ENCODE data around the gene TTC39A. TPM values are rescaled to one million over a fixed set of nuclear protein-coding genes. Genes with fewer than 3 reads are reported as not detected.

Gene TTC39A
- total RNA-seq, 1 donor from 2014 or later, result 26.0 TPM

DNA sequence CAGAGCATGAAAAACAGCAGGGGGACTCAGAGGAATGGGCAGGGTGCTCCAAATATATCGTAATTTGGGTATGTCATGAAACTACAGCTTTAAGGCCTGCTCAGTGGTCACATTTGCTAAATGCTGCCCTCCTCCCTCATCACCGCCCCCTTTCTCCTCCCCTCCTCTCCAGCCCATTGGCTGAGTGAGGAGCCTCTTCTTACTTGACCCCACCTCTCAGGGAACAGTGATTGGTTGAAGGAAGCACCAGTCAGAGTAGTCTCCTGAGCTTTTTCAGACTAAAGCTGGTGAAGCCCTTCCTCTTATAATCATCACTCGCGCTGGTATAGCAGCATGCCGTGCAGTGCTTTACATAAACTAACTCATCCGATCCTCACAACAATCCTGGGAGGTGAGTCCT, 10.0 kb upstream of the TTC39A start:
- Mint-ChIP-seq H3K27ac (no peak overlapping the region), H3K36me3 (ENCODE audit: insufficient read depth) (no peaks in the 10 kb centered on the region), H3K9me3 (ENCODE audit: low read depth) (no peaks in the 10 kb centered on the region), H3K4me3 (ENCODE audit: low read depth) (no peak overlapping the region), H3K27me3 (peaks cover 24% of the 10 kb centered on the region), H3K4me1 (ENCODE audit: low read depth) (peaks cover 9% of the 10 kb centered on the region)
- DNase-seq (ENCODE audit: low spot score, unreplicated experiment), result no peak
- TF ChIP-seq, protein P1, sequence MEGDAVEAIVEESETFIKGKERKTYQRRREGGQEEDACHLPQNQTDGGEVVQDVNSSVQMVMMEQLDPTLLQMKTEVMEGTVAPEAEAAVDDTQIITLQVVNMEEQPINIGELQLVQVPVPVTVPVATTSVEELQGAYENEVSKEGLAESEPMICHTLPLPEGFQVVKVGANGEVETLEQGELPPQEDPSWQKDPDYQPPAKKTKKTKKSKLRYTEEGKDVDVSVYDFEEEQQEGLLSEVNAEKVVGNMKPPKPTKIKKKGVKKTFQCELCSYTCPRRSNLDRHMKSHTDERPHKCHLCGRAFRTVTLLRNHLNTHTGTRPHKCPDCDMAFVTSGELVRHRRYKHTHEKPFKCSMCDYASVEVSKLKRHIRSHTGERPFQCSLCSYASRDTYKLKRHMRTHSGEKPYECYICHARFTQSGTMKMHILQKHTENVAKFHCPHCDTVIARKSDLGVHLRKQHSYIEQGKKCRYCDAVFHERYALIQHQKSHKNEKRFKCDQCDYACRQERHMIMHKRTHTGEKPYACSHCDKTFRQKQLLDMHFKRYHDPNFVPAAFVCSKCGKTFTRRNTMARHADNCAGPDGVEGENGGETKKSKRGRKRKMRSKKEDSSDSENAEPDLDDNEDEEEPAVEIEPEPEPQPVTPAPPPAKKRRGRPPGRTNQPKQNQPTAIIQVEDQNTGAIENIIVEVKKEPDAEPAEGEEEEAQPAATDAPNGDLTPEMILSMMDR (IDR thresholded peaks at IDR 0.05; ENCODE audit: unreplicated experiment), result no peak

DNA sequence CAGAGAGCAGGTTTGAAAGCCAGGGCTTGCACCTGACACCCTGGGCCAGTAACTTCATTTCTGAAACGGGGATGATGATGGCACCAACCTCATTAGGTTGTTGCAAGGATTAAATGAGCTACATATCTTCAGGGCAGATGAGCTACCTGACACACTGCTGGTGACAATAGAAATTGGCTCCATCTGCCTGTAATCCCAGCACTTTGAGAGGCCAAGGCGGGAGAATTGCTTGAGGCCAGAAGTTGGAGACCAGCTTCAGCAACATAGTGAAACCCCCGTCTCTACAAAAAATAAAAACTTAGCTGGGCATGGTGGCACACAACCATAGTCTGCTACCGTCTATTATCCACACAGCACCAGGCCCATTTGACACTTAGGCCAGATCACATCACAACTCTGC, 6.3 kb upstream of the TTC39A start:
- H3K27me3 Mint-ChIP-seq, result peaks cover 2% of the 10 kb centered on the region
- DNase-seq (ENCODE audit: low spot score, unreplicated experiment), result no peak
- no peaks in the 10 kb centered on the region for H3K36me3 Mint-ChIP-seq (ENCODE audit: insufficient read depth)
- TF ChIP-seq, protein P1 (IDR thresholded peaks at IDR 0.05; ENCODE audit: unreplicated experiment), result no peak
- no peaks in the 10 kb centered on the region for H3K9me3 Mint-ChIP-seq (ENCODE audit: low read depth)
- H3K4me1 Mint-ChIP-seq (ENCODE audit: low read depth), result peaks cover 11% of the 10 kb centered on the region
- no peak overlapping the region for H3K27ac Mint-ChIP-seq
- H3K4me3 Mint-ChIP-seq (ENCODE audit: low read depth), result no peak overlapping the region

DNA sequence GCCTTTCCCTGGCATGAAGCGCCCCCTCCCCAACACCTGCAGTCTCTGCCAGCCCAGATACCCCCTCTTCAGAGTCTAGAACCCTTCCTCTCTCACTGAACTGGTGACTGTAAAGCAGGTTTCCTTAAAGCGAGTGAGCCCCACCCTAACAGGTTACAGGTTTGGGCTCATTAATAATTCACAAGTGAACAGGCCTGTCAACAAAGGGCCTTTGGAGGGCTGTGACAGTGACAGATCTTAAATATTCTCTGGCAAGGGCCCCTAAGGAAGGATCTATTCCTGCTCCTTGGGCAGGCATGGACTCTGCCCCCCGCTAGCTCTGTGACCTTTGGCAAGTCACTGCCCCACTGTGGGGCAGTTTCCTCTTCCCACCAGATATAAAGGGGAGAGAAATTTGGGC, 5.6 kb upstream of the TTC39A start:
- Mint-ChIP-seq H3K9me3 (ENCODE audit: low read depth) (no peaks in the 10 kb centered on the region), H3K4me3 (ENCODE audit: low read depth) (no peak overlapping the region), H3K36me3 (ENCODE audit: insufficient read depth) (no peaks in the 10 kb centered on the region), H3K27me3 (peaks cover 9% of the 10 kb centered on the region), H3K27ac (no peak overlapping the region), H3K4me1 (ENCODE audit: low read depth) (peaks cover 18% of the 10 kb centered on the region)
- TF ChIP-seq, protein P1 (IDR thresholded peaks at IDR 0.05; ENCODE audit: unreplicated experiment), result no peak
- DNase-seq (ENCODE audit: low spot score, unreplicated experiment), result no peak

DNA sequence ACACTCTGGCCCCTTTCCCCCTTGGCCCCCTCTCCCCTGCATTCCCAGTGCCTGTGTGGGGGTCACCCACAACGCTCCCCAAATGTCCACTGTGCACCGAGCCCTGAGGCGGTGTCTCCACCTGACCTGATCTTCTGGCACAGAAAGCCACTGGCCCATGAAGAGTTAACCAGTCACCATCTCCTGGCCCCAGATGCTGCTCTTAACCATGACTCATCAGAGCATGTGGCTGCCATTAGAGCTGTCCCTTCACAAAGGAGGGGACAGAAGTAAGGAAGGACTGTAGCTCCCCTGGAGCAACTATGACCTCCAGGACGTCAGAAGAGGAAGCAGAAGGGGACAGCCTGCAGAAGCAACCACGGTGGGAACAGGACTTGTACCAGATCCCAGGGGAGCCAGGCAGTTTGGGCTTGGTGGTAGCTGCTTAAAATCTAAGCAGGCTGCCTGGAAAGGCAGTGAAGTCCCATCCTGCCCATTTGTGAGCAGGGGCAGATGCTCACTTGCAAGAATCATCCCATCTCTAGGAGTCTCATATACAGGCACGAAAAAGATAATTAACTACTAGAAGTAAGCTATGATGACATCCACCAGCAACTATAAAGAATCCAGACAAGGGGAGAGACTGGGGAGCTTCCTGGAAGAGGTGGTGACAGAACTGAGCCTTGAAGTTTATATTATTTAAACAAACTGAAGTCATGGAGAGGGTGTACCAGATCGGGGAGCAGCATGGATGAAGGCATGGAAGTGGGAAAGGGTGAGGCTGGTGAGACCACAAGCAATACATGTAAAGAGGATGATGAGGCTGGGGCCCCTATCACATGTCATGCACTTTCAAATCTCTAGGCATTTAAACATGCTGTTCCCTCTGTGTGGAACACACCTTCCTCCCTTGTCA, 1.1 kb upstream of the TTC39A start:
- H3K4me3 Mint-ChIP-seq (ENCODE audit: low read depth), result peak overlapping the region; percentile 84

More for the DNA sequence above, 1.1 kb upstream of the TTC39A start:
- no peak for DNase-seq (ENCODE audit: low spot score, unreplicated experiment)
- TF ChIP-seq, protein P1 (IDR thresholded peaks at IDR 0.05; ENCODE audit: unreplicated experiment), result no peak
- Mint-ChIP-seq H3K36me3 (ENCODE audit: insufficient read depth) (no peaks in the 10 kb centered on the region), H3K4me1 (ENCODE audit: low read depth) (peaks cover 20% of the 10 kb centered on the region), H3K27me3 (peaks cover 9% of the 10 kb centered on the region), H3K27ac (peak overlapping the region; percentile 93), H3K9me3 (ENCODE audit: low read depth) (no peaks in the 10 kb centered on the region)

All from progenitor cell of endocrine pancreas (in vitro differentiated cells).